T-cell (primary cell): ENCODE results near the gene BMAL2. TPM values are rescaled to one million over a fixed set of nuclear protein-coding genes. Genes with fewer than 3 reads are reported as not detected.

Source experiments
- ATAC-seq, 4 experiments: fragments of 200-7000 bp in 3 of 4; fragments of 150-1000 bp in 1 of 4; cut with Tn5 transposase; replicated peaks in 1 of 4; 1 replicate in 3 of 4; 2 replicates in 1 of 4; pipeline ENCODE4 v1.10.0; 2021; ENCODE audit warnings: moderate library complexity in 3 of 4, mild to moderate bottlenecking in 2 of 4, moderate number of reproducible peaks in 1 of 4
- CTCF ChIA-PET, 2 donors: fragments of 300-600 bp; sonication (Branson Sonifier 250); formaldehyde crosslinking; loops; one replicate each; lab custom pipeline; 2022; ENCODE audit warnings: antibody characterized with exemption in 2 of 2; lab: Charles Lee
- POLR2A ChIA-PET, 2 donors: fragments of 300-600 bp; sonication (Branson Sonifier 250); formaldehyde crosslinking; loops; one replicate each; lab custom pipeline; 2022; ENCODE audit warnings: antibody characterized with exemption in 2 of 2; lab: Charles Lee
- DNase-seq, 35 experiments: peaks; one replicate each; pipeline versions ENCODE4 v3.0.0 to v3.0.0-alpha.2; 2013 to 2023
- H3K27ac ChIP-seq: one replicate; pipeline ENCODE4 v1.5.1; 2013; ENCODE audit warnings: low read length
- H3K27me3 ChIP-seq, 2 experiments: replicated peaks in 1 of 2; 1 replicate in 1 of 2; 2 replicates in 1 of 2; pipeline versions ENCODE4 v1.6.1 to v1.7.0; 2013; ENCODE audit warnings: low read length in 1 of 2, mixed read lengths in 1 of 2; ENCODE audit not compliant: control insufficient read depth in 2 of 2, insufficient read depth in 2 of 2; ENCODE audit errors: extremely low read depth in 1 of 2
- H3K36me3 ChIP-seq, 2 donors: 1 replicate in 1 of 2; 2 replicates in 1 of 2; pipeline versions ENCODE4 v1.6.1 to v1.7.0; 2013; ENCODE audit warnings: low read length in 1 of 2; ENCODE audit not compliant: control insufficient read depth in 2 of 2, insufficient read depth in 1 of 2; ENCODE audit errors: extremely low read depth in 1 of 2
- H3K4me1 ChIP-seq, 2 experiments: 1 replicate in 1 of 2; 2 replicates in 1 of 2; pipeline versions ENCODE4 v1.6.1 to v1.7.0; 2013; ENCODE audit warnings: low read length in 2 of 2, mixed read lengths in 1 of 2; ENCODE audit not compliant: insufficient read depth in 2 of 2, control insufficient read depth in 1 of 2; ENCODE audit errors: extremely low read depth in 1 of 2
- H3K4me3 ChIP-seq, 2 donors: 1 replicate in 1 of 2; 2 replicates in 1 of 2; pipeline versions ENCODE4 v1.5.1 to v1.7.0; 2013; ENCODE audit warnings: mild to moderate bottlenecking in 2 of 2, low read length in 1 of 2, moderate library complexity in 1 of 2; ENCODE audit not compliant: control insufficient read depth in 1 of 2; ENCODE audit errors: extremely low read depth in 1 of 2
- H3K9me3 ChIP-seq: 2 replicates; pipeline ENCODE4 v1.7.0; 2013
- H3K27ac Mint-ChIP-seq, 2 donors: one replicate each; pipeline ENCODE4 v1.8.0; 2020 to 2021; ENCODE audit warnings: mild to moderate bottlenecking in 2 of 2, mixed read lengths in 2 of 2
- H3K27me3 Mint-ChIP-seq, 2 donors: one replicate each; pipeline ENCODE4 v1.8.0; 2021 to 2022; ENCODE audit warnings: mixed read lengths in 2 of 2
- H3K36me3 Mint-ChIP-seq: one replicate; pipeline ENCODE4 v1.8.0; 2021; ENCODE audit warnings: mixed read lengths
- H3K4me1 Mint-ChIP-seq, 3 donors: one replicate each; pipeline ENCODE4 v1.8.0; 2020 to 2022; ENCODE audit warnings: mixed read lengths in 3 of 3, mild to moderate bottlenecking in 1 of 3
- H3K4me3 Mint-ChIP-seq, 3 donors: one replicate each; pipeline ENCODE4 v1.8.0; 2020 to 2022; ENCODE audit warnings: mild to moderate bottlenecking in 3 of 3, mixed read lengths in 3 of 3, moderate library complexity in 3 of 3
- H3K9me3 Mint-ChIP-seq, 3 donors: one replicate each; pipeline ENCODE4 v1.8.0; 2020 to 2022; ENCODE audit warnings: mixed read lengths in 3 of 3
- WGBS: methylation state at CpG from one replicate; pipeline ENCODE4 v1.1.5; 2013; ENCODE audit warnings: missing lambda C conversion rate; ENCODE audit not compliant: insufficient coverage; 5-methylcytosine and 5-hydroxymethylcytosine counted together
- total RNA-seq, 35 experiments: library from RNA in 6 of 35; stranded (reverse) in 6 of 35; fragments of 120-200 nt in 1 of 35; gene quantifications; one replicate each; pipeline versions ENCODE4 v1.2.1 to v1.2.4 and lab custom pipeline; 2013 to 2026

BMAL2 gene
- total RNA-seq (1 to 10 TPM in 1 of 5 donors, under 1 TPM in 4; 0.28 to 1.2 (median 0.70) TPM), total RNA-seq (lab: John Stamatoyannopoulos, UW) (0.39 to 15.9 (median 2.0) reads per million in 29 experiments)
- total RNA-seq (2013): 0.61 TPM

GRCh38 chr12:27332714-27333402, at the start of gene BMAL2:
BMAL2 (plus strand) TSS chr12:27332836; CDS start chr12:27333073, 237 bp downstream.
- Histone ChIP-seq H3K27ac (no peak within 1 kb of the TSS), H3K27me3 (peaks cover 0 to 27% of the 10 kb centered on the region in 2 experiments), H3K4me3 (peak within 1 kb of the TSS; percentile 38 to 77), H3K9me3 (no peaks in the 10 kb centered on the region), H3K4me1 (peaks cover 2 to 12% of the 10 kb centered on the region in 2 experiments), H3K36me3 (no peaks in the 10 kb centered on the region)
- no peaks in the 10 kb centered on the region for H3K9me3 Mint-ChIP-seq
- ATAC-seq: peak; percentile 55 to 74 (median 70)
- H3K36me3 Mint-ChIP-seq: peaks cover 2% of the 10 kb centered on the region
- H3K4me1 Mint-ChIP-seq: peaks cover 13 to 24% (median 17%) of the 10 kb centered on the region in 3 donors
- peak within 1 kb of the TSS; percentile 81 to 97 (median 88) for H3K4me3 Mint-ChIP-seq
- POLR2A ChIA-PET: no interaction called here
- H3K27ac Mint-ChIP-seq: no peak within 1 kb of the TSS
- DNase-seq: peak in 23 of 35 experiments; percentile 1 to 43 (median 9)
- CTCF ChIA-PET: no interaction called here
- WGBS: under 1% methylated on average over 95 of the region's 96 CpGs
- H3K27me3 Mint-ChIP-seq: peaks cover 37 to 46% of the 10 kb centered on the region in 2 donors

GRCh38 chr12:27284021-27284420, 48.6 kb upstream of the BMAL2 start:
- Histone ChIP-seq H3K27me3 (no peaks in the 10 kb centered on the region), H3K4me3 (no peak overlapping the region), H3K4me1 (peaks cover 0 to 6% of the 10 kb centered on the region in 2 experiments), H3K27ac (no peak overlapping the region), H3K36me3 (no peaks in the 10 kb centered on the region), H3K9me3 (no peaks in the 10 kb centered on the region)
- 90% methylated on average over 2 of the region's 3 CpGs for WGBS
- no peaks in the 10 kb centered on the region for H3K27me3 Mint-ChIP-seq
- no peak for DNase-seq
- POLR2A ChIA-PET: no interaction called here
- ATAC-seq: no peak
- no peaks in the 10 kb centered on the region for H3K9me3 Mint-ChIP-seq
- H3K27ac Mint-ChIP-seq: no peak overlapping the region
- no peaks in the 10 kb centered on the region for H3K36me3 Mint-ChIP-seq
- CTCF ChIA-PET: no interaction called here
- H3K4me1 Mint-ChIP-seq: peaks cover 6 to 21% (median 15%) of the 10 kb centered on the region in 3 donors
- no peak overlapping the region for H3K4me3 Mint-ChIP-seq

- H3K27ac Mint-ChIP-seq: no peak overlapping the region
- no peak overlapping the region for H3K4me3 Mint-ChIP-seq
- POLR2A ChIA-PET: no interaction called here
- H3K36me3 Mint-ChIP-seq: no peaks in the 10 kb centered on the region
- Histone ChIP-seq H3K36me3 (no peaks in the 10 kb centered on the region), H3K4me3 (no peak overlapping the region), H3K27me3 (no peaks in the 10 kb centered on the region), H3K4me1 (peaks cover 0 to 4% of the 10 kb centered on the region in 2 experiments), H3K27ac (no peak overlapping the region), H3K9me3 (no peaks in the 10 kb centered on the region)
- ATAC-seq (no peak), DNase-seq (no peak)
- no CpG with 5 or more reads among the region's 2 CpGs for WGBS
- peaks cover 4 to 17% (median 10%) of the 10 kb centered on the region in 3 donors for H3K4me1 Mint-ChIP-seq
- H3K9me3 Mint-ChIP-seq: no peaks in the 10 kb centered on the region
- H3K27me3 Mint-ChIP-seq: no peaks in the 10 kb centered on the region
- CTCF ChIA-PET: interaction anchor here in 1 of 2 donors (0.5 kb wide), 1 partner anchor 9 kb away, joined by 4 read pairs; no protein-coding TSS in a partner anchor
Measured at GRCh38 chr12:27284751-27285150, 47.9 kb upstream of the BMAL2 start.

- DNase-seq: no peak
- CTCF ChIA-PET: interaction anchor here (0.6 to 1.3 kb wide), 5 partner anchors 10 to 141 kb away, joined by 3 to 8 read pairs (median 5); no protein-coding TSS in a partner anchor
- H3K4me1 Mint-ChIP-seq: peaks cover 2 to 15% (median 7%) of the 10 kb centered on the region in 3 donors
- no peaks in the 10 kb centered on the region for H3K27me3 Mint-ChIP-seq
- ATAC-seq: no peak
- H3K36me3 Mint-ChIP-seq: no peaks in the 10 kb centered on the region
- Histone ChIP-seq H3K9me3 (no peaks in the 10 kb centered on the region), H3K4me1 (no peaks in the 10 kb centered on the region), H3K27ac (no peak overlapping the region), H3K4me3 (no peak overlapping the region), H3K27me3 (no peaks in the 10 kb centered on the region), H3K36me3 (no peaks in the 10 kb centered on the region)
- no peak overlapping the region for H3K27ac Mint-ChIP-seq
- H3K9me3 Mint-ChIP-seq: no peaks in the 10 kb centered on the region
- POLR2A ChIA-PET: no interaction called here
- WGBS: no CpG with 5 or more reads among the region's 1 CpG
- H3K4me3 Mint-ChIP-seq: no peak overlapping the region
Measured at GRCh38 chr12:27285403-27285802, 47.2 kb upstream of the BMAL2 start.

- no peaks in the 10 kb centered on the region for H3K9me3 ChIP-seq
- no peak for DNase-seq
- ChIA-PET CTCF (no interaction called here), POLR2A (interaction anchor here in 1 of 2 donors (0.7 kb wide), 1 partner anchor 145 kb away, joined by 3 read pairs; no protein-coding TSS in a partner anchor)
- WGBS: no CpG with 5 or more reads among the region's 3 CpGs
- Mint-ChIP-seq H3K27me3 (no peaks in the 10 kb centered on the region), H3K4me3 (no peak overlapping the region), H3K36me3 (peaks cover 9% of the 10 kb centered on the region), H3K27ac (no peak overlapping the region), H3K9me3 (no peaks in the 10 kb centered on the region), H3K4me1 (peaks cover 6 to 17% (median 7%) of the 10 kb centered on the region in 3 donors)
- H3K27me3 ChIP-seq: no peaks in the 10 kb centered on the region
- no peaks in the 10 kb centered on the region for H3K36me3 ChIP-seq
- H3K4me1 ChIP-seq: no peaks in the 10 kb centered on the region
- H3K4me3 ChIP-seq: no peak overlapping the region
- H3K27ac ChIP-seq: no peak overlapping the region
- no peak for ATAC-seq
Measured at GRCh38 chr12:27289414-27289813, 43.2 kb upstream of the BMAL2 start.

GRCh38 chr12:27290501-27291168, 42.0 kb upstream of the BMAL2 start:
- H3K4me3 Mint-ChIP-seq: no peak overlapping the region

More at GRCh38 chr12:27290501-27291168, 42.0 kb upstream of the BMAL2 start:
- H3K27ac Mint-ChIP-seq: no peak overlapping the region
- no peaks in the 10 kb centered on the region for H3K36me3 ChIP-seq
- WGBS: 94% methylated on average over 2 of the region's 4 CpGs
- peaks cover 6 to 19% (median 7%) of the 10 kb centered on the region in 3 donors for H3K4me1 Mint-ChIP-seq
- ATAC-seq (no peak), DNase-seq (no peak)
- ChIA-PET CTCF (interaction anchor here in 1 of 2 donors (0.5 to 1.0 kb wide), 2 partner anchors 10 to 278 kb away, joined by 3 to 5 read pairs; no protein-coding TSS in a partner anchor), POLR2A (no interaction called here)
- no peak overlapping the region for H3K27ac ChIP-seq
- H3K27me3 Mint-ChIP-seq: no peaks in the 10 kb centered on the region
- H3K27me3 ChIP-seq: no peaks in the 10 kb centered on the region
- no peaks in the 10 kb centered on the region for H3K4me1 ChIP-seq
- no peak overlapping the region for H3K4me3 ChIP-seq
- H3K9me3 Mint-ChIP-seq: no peaks in the 10 kb centered on the region
- no peaks in the 10 kb centered on the region for H3K9me3 ChIP-seq
- peaks cover 9% of the 10 kb centered on the region for H3K36me3 Mint-ChIP-seq
